GM23248 (cell line): Measurements from ENCODE around the gene PRR5L.

Experiments
- EZH2 ChIP-seq: fragments of 200-600 bp; sonication (generic); IDR thresholded peaks from 2 replicates; pipeline ENCODE4 v1.6.1; 2018; ENCODE audit warnings: antibody characterized with exemption, mild to moderate bottlenecking; ENCODE audit not compliant: insufficient read depth, poor library complexity, severe bottlenecking
- EZH2phosphoT487 ChIP-seq: fragments of 200-600 bp; sonication (generic); IDR thresholded peaks from 2 replicates; pipeline ENCODE4 v1.6.1; 2018; ENCODE audit warnings: antibody characterized with exemption, moderate library complexity, mild to moderate bottlenecking, low read depth; ENCODE audit not compliant: insufficient read depth

- TF ChIP-seq EZH2phosphoT487 (no peak), EZH2 (no peak)
These were observed 43.8 kb downstream of the PRR5L start for GRCh38 chr11:36339888-36340287.
